Measurements from ENCODE around the gene CTSE. TPM values are rescaled to one million over a fixed set of nuclear protein-coding genes. Genes with fewer than 3 reads are reported as not detected.

The CTSE gene
- total and polyA plus RNA-seq, 2 of the 4 experiments (the other 2 are of a cell fraction) = not detected

- no TSS peak for BruUV-seq (replicated peaks)
- Histone ChIP-seq H3K27me3 (ENCODE audit: control insufficient read depth, insufficient read depth, low read length) (peaks cover 34% of the 10 kb centered on the region), H3K4me2 (ENCODE audit: low read depth, low read length) (no peak overlapping the region), H3K9ac (ENCODE audit: low read depth, low read length) (no peak overlapping the region), H2BK20ac (ENCODE audit: low read depth, low read length) (no peak overlapping the region), H3K18ac (ENCODE audit: low read depth, low read length) (no peak overlapping the region), H3K36me3 (ENCODE audit: control insufficient read depth, insufficient read depth, low read length) (no peaks in the 10 kb centered on the region), H2AK9ac (replicated peaks; ENCODE audit: low read depth, low read length, poor library complexity) (peak overlapping the region; percentile 72), H4K20me1 (ENCODE audit: insufficient read depth, low read length) (no peaks in the 10 kb centered on the region), H3K14ac (replicated peaks; ENCODE audit: low read depth, low read length) (no peak overlapping the region), H3K9me1 (ENCODE audit: insufficient read depth, low read length) (0 out of 2 replicates have a peak, but pooled peaks cover 3% of the 10 kb centered on the region), H2BK5ac (ENCODE audit: low read depth, low read length, poor library complexity, severe bottlenecking) (no peak overlapping the region), H3K4ac (ENCODE audit: low read depth, low read length) (no peak overlapping the region), H3K4me1 (ENCODE audit: control insufficient read depth, insufficient read depth, low read length) (no peaks in the 10 kb centered on the region), H2AFZ (replicated peaks; ENCODE audit: low read length, poor library complexity) (no peak overlapping the region), H2BK15ac (ENCODE audit: low read depth, low read length) (no peak overlapping the region), H4K5ac (ENCODE audit: low read depth, low read length) (no peak overlapping the region), H3K27ac (ENCODE audit: insufficient read depth, low read length) (no peak overlapping the region), H4K91ac (ENCODE audit: insufficient read depth, low read depth, low read length) (no peak overlapping the region), H3K9me3 (ENCODE audit: control insufficient read depth, insufficient read depth, low read length) (no peaks in the 10 kb centered on the region), H2BK120ac (ENCODE audit: low read depth, low read length) (no peak overlapping the region), H4K8ac (ENCODE audit: low read depth in 2 of 2, low read length in 2 of 2) (no peak overlapping the region), H3K23ac (ENCODE audit: low read depth, low read length) (no peak overlapping the region), H3K4me3 (ENCODE audit: insufficient read depth, low read depth, low read length) (no peak overlapping the region), H3K56ac (ENCODE audit: extremely low read depth, insufficient read depth, low read length) (no peak overlapping the region), H2AK5ac (ENCODE audit: low read depth, low read length) (no peak overlapping the region), H3K79me1 (ENCODE audit: low read depth in 1 of 2, low read length in 2 of 2) (no peaks in the 10 kb centered on the region)
- intact Hi-C loops (cut with micrococcal nuclease) (no loop called here), in situ Hi-C loops (cut with MboI; ENCODE audit: low sequenced_read_pairs) (no loop called here), dilution Hi-C loops (cut with HindIII; ENCODE audit: low sequenced_read_pairs, unreplicated experiment) (no loop called here)
- TF ChIP-seq CTCF (conservative IDR thresholded peaks at IDR 0.05; ENCODE audit: low read depth, low read length) = no peak
- DNase-seq (no peak), ATAC-seq (ENCODE audit: low read depth) (no peak)
- 83% methylated on average over 2 of the region's 6 CpGs; no CpG with 5 or more reads in 1 of the 2 experiments for WGBS, 2 experiments (ENCODE audit: extremely low coverage in 2 of 2, insufficient read length in 1 of 2)
- POLR2A ChIA-PET (ENCODE audit: unreplicated experiment) = no interaction called here
- CTCF ChIA-PET = no interaction called here
Measured at GRCh38 chr1:206048582-206048981, 24.9 kb upstream of the CTSE start.
